ENCODE results near the gene CLTCL1.

GRCh38 chr22:19275919-19276600, 15.5 kb downstream of the CLTCL1 start:
- TF ChIP-seq ELF4 (IDR thresholded peaks at IDR 0.05) (no peak), ZNF384 (IDR thresholded peaks at IDR 0.05) (no peak), SP1 (IDR thresholded peaks at IDR 0.05) (no peak), SUZ12 (IDR thresholded peaks at IDR 0.05) (no peak), CTBP1 (IDR thresholded peaks at IDR 0.05; ENCODE audit: borderline replicate concordance) (no peak), FOXA1 (IDR thresholded peaks at IDR 0.05) (no peak)

Measured in HEK293T (cell line).